ENCODE measurements around the gene KRT1.

- TF ChIP-seq, protein P1, sequence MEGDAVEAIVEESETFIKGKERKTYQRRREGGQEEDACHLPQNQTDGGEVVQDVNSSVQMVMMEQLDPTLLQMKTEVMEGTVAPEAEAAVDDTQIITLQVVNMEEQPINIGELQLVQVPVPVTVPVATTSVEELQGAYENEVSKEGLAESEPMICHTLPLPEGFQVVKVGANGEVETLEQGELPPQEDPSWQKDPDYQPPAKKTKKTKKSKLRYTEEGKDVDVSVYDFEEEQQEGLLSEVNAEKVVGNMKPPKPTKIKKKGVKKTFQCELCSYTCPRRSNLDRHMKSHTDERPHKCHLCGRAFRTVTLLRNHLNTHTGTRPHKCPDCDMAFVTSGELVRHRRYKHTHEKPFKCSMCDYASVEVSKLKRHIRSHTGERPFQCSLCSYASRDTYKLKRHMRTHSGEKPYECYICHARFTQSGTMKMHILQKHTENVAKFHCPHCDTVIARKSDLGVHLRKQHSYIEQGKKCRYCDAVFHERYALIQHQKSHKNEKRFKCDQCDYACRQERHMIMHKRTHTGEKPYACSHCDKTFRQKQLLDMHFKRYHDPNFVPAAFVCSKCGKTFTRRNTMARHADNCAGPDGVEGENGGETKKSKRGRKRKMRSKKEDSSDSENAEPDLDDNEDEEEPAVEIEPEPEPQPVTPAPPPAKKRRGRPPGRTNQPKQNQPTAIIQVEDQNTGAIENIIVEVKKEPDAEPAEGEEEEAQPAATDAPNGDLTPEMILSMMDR (conservative IDR thresholded peaks at IDR 0.05; ENCODE audit: low read length) = no peak
- TF ChIP-seq EZH2phosphoT487 (IDR thresholded peaks at IDR 0.05; ENCODE audit: borderline replicate concordance, low read depth, low read length) = no peak
Observed at GRCh38 chr12:52643233-52644077, 36.8 kb downstream of the KRT1 start.

Measured in OCI-LY7 (cell line).